Peyer's patch (tissue), 4 donors: Measurements from ENCODE around the gene BRF1.
"Not testable (repeated sequence)": the region's sequence is repeated elsewhere in the genome, so short reads cannot be mapped to it uniquely, and the experiment has no call there.

ENCODE experiments used
- CTCF ChIP-seq, 6 experiments: fragments of 450-650 bp in 4 of 6; fragments of 200-600 bp in 2 of 6; sonication (generic) in 1 of 6; IDR thresholded peaks; one replicate each; pipeline ENCODE4 v1.5.1; 2017 to 2019; ENCODE audit warnings: antibody characterized with exemption in 6 of 6, mild to moderate bottlenecking in 3 of 6, moderate library complexity in 1 of 6
- POLR2A ChIP-seq, 2 donors: fragments of 450-650 bp; IDR thresholded peaks; one replicate each; pipeline ENCODE4 v1.5.1; 2017; ENCODE audit warnings: antibody characterized with exemption in 2 of 2, mild to moderate bottlenecking in 2 of 2, moderate library complexity in 2 of 2

- not testable (repeated sequence) for TF ChIP-seq POLR2A, CTCF (IDR thresholded peaks at IDR 0.05)
Observed at GRCh38 chr14:105288936-105289335, 11.9 kb downstream of the BRF1 start.
